Measurements from ENCODE around the gene MAN2B1. TPM values are rescaled to one million over a fixed set of nuclear protein-coding genes. Genes with fewer than 3 reads are reported as not detected.

MAN2B1 gene
- total and polyA plus RNA-seq, 2 of the 13 experiments (the other 11 are each of a cell fraction or from before 2014, with no cell fraction given): 23.6 to 23.8 TPM

DNA sequence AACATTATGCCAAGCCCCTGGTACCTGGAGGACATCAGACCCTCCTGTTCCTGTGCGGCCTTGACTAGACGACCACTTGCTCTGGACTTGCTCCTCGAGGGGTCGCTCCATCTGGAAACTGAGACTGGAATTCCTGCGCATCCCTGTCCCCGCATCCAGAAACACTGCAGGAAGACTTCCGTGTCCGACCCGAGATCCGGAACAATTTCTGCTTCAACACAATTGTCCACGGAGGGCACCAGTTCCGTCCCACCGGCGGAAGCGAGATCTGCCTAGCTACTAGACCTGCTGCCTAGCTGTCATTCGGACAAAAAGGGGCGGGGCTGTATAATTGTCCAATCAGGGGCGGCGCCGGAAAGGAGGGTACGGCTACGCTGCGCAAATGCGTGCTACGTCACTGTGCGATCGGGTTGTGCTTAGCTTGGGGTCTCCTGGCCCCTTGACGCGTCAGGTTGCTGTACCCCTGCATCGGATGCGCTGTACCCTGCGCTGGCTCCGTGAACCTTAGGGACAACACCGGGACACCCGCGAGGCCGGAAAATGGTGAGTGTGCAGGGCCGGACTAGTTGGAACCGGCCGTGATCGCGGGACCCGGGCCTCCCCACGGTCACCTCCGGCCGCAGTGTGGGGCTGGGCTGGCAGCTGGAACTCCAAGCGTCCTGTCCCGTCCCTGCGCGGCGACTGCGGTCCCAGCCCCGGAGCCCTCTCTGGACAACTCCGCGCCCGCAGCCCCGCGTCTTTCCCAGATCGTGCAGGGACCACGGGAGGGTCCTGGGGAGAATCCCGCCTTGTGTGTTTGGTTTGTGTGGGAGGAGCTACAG, 55.8 kb downstream of the MAN2B1 start, which contains the start of the genes ZNF490 and ZNF791 (continued):
- TF ChIP-seq ZNF282 (IDR thresholded peaks at IDR 0.05; ENCODE audit: partially characterized antibody) (no peak), HMGA1 (CRISPR knock-in tag; conservative IDR thresholded peaks at IDR 0.05) (no peak), ZBTB20 (CRISPR knock-in tag; IDR thresholded peaks at IDR 0.05; ENCODE audit: borderline replicate concordance, low read depth) (peak; percentile 20; the same call in 1 of the 2 replicates), ZNF562 (CRISPR knock-in tag; IDR thresholded peaks at IDR 0.05; ENCODE audit: borderline replicate concordance) (no peak), RFXANK (CRISPR knock-in tag; IDR thresholded peaks at IDR 0.05) (peak; percentile 97), NFYC (CRISPR knock-in tag; IDR thresholded peaks at IDR 0.05) (peak; percentile 87), HDAC1 (CRISPR knock-in tag; IDR thresholded peaks at IDR 0.05) (peak; percentile 90), ATAD3A (CRISPR knock-in tag; IDR thresholded peaks at IDR 0.05) (0 out of 2 replicates have a peak, but pooled peaks have one; percentile 46), ZZZ3 (CRISPR knock-in tag; IDR thresholded peaks at IDR 0.05; ENCODE audit: borderline replicate concordance) (peak; percentile 19; the same call in 1 of the 2 replicates), ZNF260 (CRISPR knock-in tag; IDR thresholded peaks at IDR 0.05; ENCODE audit: borderline replicate concordance, low read depth) (no peak; the same call in 1 of the 2 replicates), MYC (CRISPR knock-in tag; IDR thresholded peaks at IDR 0.05; ENCODE audit: borderline replicate concordance) (peak; percentile 62; the same call in 1 of the 2 replicates), GPN1 (CRISPR knock-in tag; IDR thresholded peaks at IDR 0.05; ENCODE audit: borderline replicate concordance) (no peak), TBL1XR1 (IDR thresholded peaks at IDR 0.05; ENCODE audit: borderline replicate concordance, low read length, partially characterized antibody) (no peak), ZNF468 (CRISPR knock-in tag; IDR thresholded peaks at IDR 0.05) (no peak), SIN3A (IDR thresholded peaks at IDR 0.05; ENCODE audit: borderline replicate concordance, low read depth, low read length) (peak; percentile 98), RNF2 (conservative IDR thresholded peaks at IDR 0.05; ENCODE audit: low read depth) (no peak), TBX2 (CRISPR knock-in tag; IDR thresholded peaks at IDR 0.05; ENCODE audit: borderline replicate concordance) (peak; percentile 69), ZNF615 (CRISPR knock-in tag; IDR thresholded peaks at IDR 0.05; ENCODE audit: borderline replicate concordance) (no peak)
- TF ChIP-seq, protein P1, sequence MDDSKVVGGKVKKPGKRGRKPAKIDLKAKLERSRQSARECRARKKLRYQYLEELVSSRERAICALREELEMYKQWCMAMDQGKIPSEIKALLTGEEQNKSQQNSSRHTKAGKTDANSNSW (CRISPR knock-in tag; IDR thresholded peaks at IDR 0.05; ENCODE audit: borderline replicate concordance): no peak
- TF ChIP-seq, protein P2, sequence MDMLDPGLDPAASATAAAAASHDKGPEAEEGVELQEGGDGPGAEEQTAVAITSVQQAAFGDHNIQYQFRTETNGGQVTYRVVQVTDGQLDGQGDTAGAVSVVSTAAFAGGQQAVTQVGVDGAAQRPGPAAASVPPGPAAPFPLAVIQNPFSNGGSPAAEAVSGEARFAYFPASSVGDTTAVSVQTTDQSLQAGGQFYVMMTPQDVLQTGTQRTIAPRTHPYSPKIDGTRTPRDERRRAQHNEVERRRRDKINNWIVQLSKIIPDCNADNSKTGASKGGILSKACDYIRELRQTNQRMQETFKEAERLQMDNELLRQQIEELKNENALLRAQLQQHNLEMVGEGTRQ (IDR thresholded peaks at IDR 0.05; ENCODE audit: low read depth, low read length): no peak
- TF ChIP-seq, protein P2 (CRISPR knock-in tag; IDR thresholded peaks at IDR 0.05; ENCODE audit: borderline replicate concordance): no peak
- TF ChIP-seq, protein P3, sequence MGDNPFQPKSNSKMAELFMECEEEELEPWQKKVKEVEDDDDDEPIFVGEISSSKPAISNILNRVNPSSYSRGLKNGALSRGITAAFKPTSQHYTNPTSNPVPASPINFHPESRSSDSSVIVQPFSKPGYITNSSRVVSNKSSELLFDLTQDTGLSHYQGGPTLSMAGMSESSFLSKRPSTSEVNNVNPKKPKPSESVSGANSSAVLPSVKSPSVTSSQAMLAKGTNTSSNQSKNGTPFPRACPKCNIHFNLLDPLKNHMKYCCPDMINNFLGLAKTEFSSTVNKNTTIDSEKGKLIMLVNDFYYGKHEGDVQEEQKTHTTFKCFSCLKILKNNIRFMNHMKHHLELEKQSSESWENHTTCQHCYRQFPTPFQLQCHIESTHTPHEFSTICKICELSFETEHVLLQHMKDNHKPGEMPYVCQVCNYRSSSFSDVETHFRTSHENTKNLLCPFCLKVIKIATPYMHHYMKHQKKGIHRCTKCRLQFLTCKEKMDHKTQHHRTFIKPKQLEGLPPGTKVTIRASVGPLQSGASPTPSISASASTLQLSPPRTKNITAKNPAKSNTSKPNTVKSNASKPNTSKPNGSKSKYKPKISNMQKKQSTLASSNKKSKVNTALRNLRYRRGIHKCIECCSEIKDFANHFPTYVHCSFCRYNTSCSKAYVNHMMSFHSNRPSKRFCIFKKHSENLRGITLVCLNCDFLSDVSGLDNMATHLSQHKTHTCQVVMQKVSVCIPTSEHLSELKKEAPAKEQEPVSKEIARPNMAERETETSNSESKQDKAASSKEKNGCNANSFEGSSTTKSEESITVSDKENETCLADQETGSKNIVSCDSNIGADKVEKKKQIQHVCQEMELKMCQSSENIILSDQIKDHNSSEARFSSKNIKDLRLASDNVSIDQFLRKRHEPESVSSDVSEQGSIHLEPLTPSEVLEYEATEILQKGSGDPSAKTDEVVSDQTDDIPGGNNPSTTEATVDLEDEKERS (CRISPR knock-in tag; IDR thresholded peaks at IDR 0.05): peak; percentile 91
- TF ChIP-seq, protein P4, sequence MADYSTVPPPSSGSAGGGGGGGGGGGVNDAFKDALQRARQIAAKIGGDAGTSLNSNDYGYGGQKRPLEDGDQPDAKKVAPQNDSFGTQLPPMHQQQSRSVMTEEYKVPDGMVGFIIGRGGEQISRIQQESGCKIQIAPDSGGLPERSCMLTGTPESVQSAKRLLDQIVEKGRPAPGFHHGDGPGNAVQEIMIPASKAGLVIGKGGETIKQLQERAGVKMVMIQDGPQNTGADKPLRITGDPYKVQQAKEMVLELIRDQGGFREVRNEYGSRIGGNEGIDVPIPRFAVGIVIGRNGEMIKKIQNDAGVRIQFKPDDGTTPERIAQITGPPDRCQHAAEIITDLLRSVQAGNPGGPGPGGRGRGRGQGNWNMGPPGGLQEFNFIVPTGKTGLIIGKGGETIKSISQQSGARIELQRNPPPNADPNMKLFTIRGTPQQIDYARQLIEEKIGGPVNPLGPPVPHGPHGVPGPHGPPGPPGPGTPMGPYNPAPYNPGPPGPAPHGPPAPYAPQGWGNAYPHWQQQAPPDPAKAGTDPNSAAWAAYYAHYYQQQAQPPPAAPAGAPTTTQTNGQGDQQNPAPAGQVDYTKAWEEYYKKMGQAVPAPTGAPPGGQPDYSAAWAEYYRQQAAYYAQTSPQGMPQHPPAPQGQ (CRISPR knock-in tag; IDR thresholded peaks at IDR 0.05; ENCODE audit: borderline replicate concordance): no peak

Measured in HepG2 (cell line).